ENCODE results near the gene GRHPR.

GRHPR gene

GRCh38 chr9:37399336-37399735 is 23.2 kb upstream of the GRHPR start:
- DNase-seq: no peak

GRCh38 chr9:37404590-37404989 is 17.9 kb upstream of the GRHPR start:
- DNase-seq: no peak

- DNase-seq: no peak
These were observed 17.1 kb upstream of the GRHPR start for GRCh38 chr9:37405350-37405749.

GRCh38 chr9:37405764-37406380 is 16.6 kb upstream of the GRHPR start:
- DNase-seq: no peak

GRCh38 chr9:37406603-37407401 is 15.7 kb upstream of the GRHPR start:
- no peak for DNase-seq

GRCh38 chr9:37407468-37407867 is 15.0 kb upstream of the GRHPR start:
- DNase-seq: peak; percentile 22

- no peak for DNase-seq
These were observed 13.4 kb upstream of the GRHPR start for GRCh38 chr9:37408933-37409710.

- DNase-seq: no peak
These were observed 12.1 kb upstream of the GRHPR start for GRCh38 chr9:37410354-37410861.

- no peak for DNase-seq
These were observed 11.3 kb upstream of the GRHPR start for GRCh38 chr9:37410969-37411785.

GRCh38 chr9:37412431-37413151 is 9.9 kb upstream of the GRHPR start:
- no peak for DNase-seq

- DNase-seq: no peak
These were observed 9.2 kb upstream of the GRHPR start for GRCh38 chr9:37413311-37413710.

- DNase-seq: no peak
These were observed 8.0 kb upstream of the GRHPR start for GRCh38 chr9:37414503-37414943.

- DNase-seq: peak; percentile 60
These were observed 7.3 kb upstream of the GRHPR start for GRCh38 chr9:37415011-37415719.

- DNase-seq: no peak
These were observed 5.2 kb upstream of the GRHPR start for GRCh38 chr9:37417252-37417803.

GRCh38 chr9:37417857-37418618 is 4.5 kb upstream of the GRHPR start:
- no peak for DNase-seq

GRCh38 chr9:37419204-37419603 is 3.3 kb upstream of the GRHPR start:
- DNase-seq: no peak

GRCh38 chr9:37420271-37421215 is 2.0 kb upstream of the GRHPR start:
- DNase-seq: no peak

- DNase-seq: no peak
These were observed 595 bp upstream of the GRHPR start for GRCh38 chr9:37421914-37422288.

- DNase-seq: no peak
These were observed 1.0 kb downstream of the GRHPR start for GRCh38 chr9:37423508-37423907.

All from MV-4-11 (cell line).